Stimulated activated CD8-positive, alpha-beta memory T cell treated with anti-CD3 and anti-CD28 coated beads, Interleukin-7, amount 100 ng/mL, for 4 hours (primary cell): ENCODE results near the gene RNPS1.

Experiments
- DNase-seq, 2 donors: peaks; one replicate each; pipeline ENCODE4 v3.0.0-alpha.2; 2020; ENCODE audit warnings: low read depth in 2 of 2

The RNPS1 gene, protein sequence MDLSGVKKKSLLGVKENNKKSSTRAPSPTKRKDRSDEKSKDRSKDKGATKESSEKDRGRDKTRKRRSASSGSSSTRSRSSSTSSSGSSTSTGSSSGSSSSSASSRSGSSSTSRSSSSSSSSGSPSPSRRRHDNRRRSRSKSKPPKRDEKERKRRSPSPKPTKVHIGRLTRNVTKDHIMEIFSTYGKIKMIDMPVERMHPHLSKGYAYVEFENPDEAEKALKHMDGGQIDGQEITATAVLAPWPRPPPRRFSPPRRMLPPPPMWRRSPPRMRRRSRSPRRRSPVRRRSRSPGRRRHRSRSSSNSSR

DNA sequence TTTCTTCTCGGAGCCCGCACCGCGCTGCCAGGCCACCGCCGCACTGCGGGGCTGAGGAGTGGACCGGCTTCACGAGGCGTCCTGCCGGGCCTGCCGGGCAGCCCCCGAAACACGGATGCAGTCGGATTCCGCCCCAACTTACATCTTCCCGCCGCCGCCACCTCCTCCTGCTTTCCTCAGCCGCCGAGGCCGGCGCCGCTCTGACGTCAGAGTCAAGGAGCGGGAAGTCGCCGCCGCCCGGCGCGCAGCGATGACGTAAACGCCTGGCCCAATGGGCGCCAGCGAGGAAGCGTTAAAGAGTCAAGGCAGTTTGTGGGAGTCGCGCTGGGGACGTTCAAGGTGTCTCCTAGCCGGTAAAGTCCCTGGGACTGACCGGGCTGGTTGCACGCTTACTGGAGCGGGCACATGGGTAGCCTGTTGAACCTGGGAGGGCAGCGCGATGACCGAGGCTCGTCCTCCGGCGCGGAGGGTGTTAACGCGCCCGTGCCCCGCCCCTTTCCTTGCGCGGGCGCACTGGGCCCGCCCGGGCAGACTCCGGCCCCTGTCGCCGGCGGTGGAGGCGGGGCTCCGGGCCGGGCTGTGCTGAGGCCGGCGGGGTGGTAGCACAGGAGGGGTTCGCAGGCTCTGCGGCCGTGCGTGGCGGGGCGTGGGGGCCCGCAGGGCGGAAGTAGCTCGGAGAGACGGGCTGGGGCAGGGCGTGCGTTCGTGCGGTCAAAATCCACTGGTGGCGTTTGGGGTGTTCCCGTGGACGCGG, at the start of gene RNPS1:
RNPS1 (minus strand) TSS at position 214 of the 754 bp plus-strand sequence. CDS start 3,483 bp downstream, outside the sequence.
- DNase-seq: peak; percentile 89 to 95

DNA sequence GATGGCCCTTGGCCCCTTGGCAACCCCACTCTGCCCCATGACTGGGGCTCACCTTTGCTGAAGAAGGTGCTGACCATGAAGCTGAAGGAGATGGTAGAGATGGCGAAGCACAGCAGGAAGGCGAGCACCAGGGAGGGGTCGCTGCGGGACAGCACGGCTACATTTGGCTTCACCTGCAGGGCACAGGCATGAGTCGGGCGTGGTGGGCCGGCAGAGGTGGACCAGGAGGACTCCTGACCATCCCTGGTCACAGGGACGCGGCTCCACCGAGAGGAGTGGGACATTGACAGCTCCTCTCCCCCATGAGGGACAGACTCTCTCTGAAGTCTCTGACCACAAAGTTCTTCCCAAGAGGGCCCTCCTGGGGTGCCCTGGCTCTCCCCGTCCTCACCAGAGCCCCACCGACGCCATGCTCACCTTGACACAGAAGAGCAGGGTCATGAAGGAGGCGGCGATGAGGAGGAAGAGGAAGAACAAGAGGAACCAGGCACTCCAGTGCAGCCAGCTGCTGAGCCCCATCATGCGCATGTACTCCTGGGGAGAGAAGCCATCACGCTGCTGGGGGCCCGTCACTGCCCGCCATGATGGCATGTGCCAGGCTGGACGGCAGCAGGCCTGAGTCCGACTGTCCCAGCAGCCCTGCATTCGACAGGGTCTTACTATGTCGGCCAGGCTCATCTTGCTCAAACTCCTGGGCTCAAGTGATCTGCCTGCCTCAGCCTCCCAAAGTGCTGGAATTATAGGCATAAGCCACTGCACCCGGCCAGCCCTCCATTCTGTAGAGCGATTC, 49.5 kb upstream of the RNPS1 start:
- DNase-seq: no peak

DNA sequence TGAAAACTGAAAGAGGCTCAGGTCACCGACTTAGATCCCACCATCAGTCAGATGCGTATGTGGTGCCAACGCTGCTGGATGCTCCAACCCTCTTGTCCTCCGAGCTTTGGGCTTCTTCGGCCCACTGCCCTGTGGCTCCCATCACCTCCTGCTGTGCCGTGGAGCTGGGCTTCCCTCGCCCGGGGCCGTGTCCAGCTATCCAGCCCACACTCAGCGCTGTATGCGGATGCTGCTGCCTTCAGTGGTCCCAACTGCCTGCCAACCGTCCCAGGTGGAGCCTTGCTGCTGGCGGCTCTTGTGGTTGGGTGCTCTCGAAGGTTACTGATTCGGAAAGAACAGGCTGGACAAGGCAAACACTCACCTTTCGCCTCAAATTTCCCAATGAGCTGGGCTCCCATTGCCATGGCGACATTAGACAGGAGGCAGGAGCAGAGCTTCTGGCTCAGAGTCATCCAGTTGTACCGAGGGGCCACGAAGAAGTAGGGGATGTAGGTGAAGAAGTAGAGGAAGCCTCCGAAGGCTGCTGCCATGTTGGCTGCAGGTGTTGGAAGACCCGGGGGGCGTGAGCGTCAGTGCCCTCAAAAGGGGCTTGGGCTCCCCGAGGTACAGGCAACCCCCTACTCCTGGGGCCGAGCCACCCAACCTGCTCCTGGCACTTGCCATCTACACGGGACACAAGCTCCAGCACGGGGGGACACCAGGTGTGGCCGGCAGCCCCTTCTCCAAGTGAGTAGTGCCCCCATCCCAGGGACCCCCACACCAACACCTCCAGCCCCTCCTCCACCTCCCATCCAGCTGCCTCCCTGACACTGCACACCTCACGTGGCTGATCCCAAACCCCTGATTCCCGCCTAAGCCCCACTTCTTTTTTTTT, 40.4 kb upstream of the RNPS1 start:
- no peak for DNase-seq

DNA sequence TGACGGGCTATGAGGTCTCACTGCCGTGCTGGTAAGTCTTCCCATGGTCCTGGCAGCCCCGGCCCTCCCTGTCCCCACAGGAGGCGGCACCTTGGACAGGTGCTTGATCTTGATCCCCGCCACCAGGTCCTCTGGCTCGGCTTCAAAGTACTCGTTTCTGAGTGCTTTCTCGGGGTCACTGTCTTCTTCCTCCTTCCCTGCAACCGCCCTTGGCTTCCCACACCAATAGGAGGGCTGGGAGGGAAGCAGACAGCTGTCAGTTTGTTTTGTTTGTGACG, 31.9 kb upstream of the RNPS1 start:
- no peak for DNase-seq

DNA sequence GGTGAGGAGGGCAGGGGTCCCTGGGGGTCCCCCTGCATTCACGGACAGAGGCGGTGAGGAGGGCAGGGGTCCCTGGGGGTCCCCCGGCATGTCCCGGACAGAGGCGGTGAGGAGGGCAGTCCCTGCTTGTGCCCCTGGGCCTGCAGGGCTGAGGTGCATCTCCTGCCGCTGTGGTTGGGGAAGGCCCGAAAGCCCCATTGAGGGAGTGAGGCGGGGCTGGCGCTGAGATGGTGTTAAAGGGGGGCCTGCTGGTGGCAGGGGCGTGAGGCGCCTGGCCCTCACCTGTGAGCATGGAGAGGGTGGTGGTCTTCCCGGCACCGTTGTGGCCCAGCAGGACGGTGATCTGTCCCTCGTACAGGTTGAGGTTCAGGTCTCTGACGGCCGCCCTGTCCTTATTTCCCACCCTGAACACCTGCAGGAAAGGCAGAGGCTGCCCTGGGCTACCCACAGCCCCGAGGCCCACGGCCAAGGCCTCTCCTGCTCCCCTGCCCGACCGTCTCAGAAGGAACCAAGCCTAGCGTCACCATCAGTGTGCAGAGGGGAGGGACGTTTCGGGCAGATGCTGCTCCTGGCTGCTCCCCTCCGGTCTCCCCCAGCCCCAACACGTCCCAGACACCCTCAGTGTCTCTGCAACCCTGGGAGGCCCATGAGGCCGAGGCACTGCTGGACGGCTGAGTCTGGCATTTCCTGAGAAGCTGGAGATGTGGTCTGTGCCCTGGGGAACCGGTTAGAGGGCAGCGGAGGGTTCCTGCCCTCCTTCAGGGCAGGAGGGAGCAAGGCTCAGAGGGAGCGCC, 31.4 kb upstream of the RNPS1 start:
- no peak for DNase-seq

DNA sequence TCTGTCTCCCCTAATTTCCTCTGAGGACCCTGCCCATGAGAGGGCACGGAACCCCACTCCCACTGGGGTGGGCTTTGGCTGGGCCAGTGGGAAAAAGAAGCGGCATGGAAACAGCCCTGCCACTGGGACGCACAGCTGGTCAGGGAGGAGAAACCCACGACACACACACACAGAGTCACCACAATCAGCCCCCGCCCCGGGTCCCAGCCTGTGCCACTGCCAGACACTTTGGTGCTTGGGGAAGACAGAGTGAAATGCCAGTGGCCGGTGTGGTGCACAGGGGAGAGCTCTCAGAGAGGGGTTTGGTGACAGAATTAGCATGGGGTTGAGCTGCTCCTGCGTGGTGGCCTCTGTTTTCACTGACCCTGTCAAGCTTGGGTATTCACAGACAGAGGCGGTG, 30.7 kb upstream of the RNPS1 start:
- no peak for DNase-seq

DNA sequence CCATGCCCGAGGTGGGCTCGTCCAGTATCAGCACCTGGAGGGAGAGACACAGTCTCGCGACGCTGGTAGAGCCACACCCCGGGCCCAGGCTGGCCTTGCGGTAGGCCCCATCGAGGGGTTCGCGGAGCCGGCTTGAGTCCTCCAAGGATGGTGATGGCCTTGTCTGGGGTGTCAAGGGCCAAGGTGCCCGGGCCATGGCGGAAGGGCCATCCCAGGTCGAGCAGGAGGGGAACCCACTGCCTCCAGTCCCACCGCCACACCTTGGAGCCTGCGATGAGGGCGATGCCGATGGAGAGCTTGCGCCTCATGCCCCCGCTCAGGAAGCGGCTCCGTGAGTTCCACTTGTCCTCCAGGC, 29.6 kb upstream of the RNPS1 start:
- no peak for DNase-seq

DNA sequence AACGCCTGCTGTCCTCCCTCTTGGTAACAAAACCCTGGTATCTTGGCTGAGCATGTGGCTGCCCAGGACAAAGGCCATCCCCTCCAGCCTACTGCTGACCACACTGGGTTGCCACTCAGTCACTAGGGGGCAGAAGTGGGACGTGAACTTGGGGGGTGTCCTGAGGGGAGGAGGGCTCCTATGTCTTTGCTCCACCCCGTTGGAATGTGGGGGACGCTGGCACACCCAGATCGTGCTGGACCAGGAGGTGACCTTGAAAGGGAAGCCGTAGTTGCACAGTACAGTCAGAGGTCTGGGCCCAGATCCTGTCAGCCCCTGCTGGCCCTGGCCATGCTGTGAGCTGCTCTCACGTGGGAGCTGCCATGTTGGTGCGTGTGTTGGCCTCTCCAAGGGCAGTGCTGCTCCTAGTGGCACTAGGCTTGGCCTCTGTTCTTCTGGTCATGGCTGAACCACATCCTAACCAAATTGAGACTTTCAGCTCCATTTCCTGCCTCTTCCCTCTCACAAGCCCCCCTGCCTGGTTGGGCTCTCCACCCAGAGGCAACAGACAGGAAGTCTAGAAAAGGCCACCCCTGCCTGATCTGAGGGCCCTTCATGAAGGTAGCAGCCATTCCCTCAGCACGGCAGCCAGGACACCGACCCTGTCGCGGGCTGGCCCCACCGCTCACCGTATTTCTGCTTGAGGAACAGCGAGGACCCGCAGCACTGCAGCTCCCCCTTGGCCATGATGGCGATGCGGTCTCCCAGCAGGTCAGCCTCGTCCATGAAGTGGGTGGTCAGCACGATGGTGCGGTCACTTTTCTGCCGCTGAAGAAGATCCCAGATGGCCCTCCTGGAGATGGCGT, 29.0 kb upstream of the RNPS1 start:
- DNase-seq: no peak

DNA sequence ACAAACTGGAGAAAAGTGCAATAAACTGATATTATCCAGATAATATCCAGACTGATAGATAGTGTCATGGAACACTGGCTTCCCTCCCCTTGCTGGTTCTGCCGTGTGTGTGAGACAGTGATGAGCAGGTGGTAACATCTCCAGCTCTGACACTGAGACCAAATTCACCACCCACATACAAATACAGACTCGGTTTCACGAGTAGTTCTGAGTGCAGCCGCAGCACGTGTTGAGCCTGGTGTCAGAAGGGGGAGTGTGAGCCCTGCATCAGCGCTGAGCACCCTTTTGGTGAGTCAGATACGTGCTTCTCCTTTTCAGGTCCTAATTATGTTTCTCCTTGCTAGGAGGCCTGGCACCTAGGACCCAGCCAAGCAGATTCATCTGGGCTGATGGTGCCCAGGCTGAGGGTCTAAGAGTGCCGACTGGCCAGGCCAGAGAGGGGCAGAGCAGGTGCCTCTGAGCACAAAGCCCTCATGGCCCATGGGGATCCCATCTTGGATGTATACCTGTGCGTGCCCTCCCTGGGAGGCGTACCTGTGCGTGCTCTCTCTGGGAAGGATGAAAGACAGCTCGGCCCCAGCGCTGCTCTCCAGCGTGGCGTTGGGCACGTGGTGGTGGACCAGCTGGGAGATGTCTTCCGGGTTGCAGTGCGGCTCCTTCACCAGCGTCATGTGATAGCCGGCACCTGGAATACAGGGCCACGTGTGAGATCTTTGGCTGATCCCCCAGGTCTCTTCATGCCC, 27.3 kb upstream of the RNPS1 start:
- DNase-seq: no peak

DNA sequence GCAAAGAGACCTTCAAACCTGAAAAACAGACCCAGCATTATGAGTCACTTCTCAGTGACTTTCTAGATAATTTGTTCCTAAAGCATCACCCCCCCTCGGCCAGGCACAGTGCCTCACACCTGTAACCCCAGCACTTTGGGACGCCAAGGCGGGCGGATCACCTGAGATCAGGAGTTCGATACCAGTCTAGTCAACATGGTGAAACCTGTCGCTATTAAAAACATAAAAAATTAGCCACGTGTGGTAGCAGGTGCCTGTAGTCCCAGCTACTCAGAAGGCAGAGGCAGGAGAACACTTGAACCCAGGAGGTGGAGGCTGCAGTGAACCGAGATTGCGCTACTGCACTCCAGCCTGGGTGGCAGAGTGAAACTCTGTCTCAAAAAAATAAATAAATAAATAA, 24.3 kb upstream of the RNPS1 start:
- DNase-seq: no peak

DNA sequence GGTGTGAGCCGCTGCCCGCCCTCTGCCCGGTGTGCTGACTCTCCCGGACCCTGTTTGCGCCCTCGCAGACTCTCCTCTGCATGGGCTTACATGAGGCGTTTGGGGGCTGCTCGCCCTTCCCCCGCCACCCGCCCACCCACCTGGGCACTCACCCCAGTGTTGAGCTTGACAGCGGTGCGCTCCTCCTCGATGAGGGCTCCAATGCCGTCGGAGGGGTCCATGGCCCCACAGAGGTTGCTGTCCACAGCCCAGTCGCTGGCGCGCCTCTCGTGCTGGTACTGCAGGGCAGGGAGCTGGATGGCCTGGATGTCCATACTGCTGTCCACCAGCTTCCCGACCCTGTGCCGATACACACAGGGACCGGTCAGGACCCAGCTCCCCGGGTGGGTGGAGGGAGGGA, 21.4 kb upstream of the RNPS1 start:
- no peak for DNase-seq

DNA sequence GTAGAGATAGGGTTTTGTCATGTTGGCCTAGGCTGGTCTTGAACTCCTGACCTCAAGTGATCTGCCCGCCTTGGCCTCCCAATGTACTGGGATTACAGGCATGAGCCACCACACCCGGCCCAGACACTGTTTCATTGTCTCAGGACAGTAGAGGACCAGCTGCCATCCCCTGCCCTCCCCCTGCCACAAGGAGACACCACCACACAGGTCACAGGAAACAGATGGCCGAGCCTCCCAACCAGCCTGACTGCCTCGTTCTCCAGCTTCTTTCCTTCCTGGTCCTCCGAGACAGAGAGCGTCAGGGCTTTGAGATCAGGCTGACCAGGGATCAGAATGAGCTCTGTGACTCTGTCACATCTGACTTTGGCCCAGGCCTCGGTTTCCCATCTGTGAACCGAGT, 20.8 kb upstream of the RNPS1 start:
- no peak for DNase-seq

DNA sequence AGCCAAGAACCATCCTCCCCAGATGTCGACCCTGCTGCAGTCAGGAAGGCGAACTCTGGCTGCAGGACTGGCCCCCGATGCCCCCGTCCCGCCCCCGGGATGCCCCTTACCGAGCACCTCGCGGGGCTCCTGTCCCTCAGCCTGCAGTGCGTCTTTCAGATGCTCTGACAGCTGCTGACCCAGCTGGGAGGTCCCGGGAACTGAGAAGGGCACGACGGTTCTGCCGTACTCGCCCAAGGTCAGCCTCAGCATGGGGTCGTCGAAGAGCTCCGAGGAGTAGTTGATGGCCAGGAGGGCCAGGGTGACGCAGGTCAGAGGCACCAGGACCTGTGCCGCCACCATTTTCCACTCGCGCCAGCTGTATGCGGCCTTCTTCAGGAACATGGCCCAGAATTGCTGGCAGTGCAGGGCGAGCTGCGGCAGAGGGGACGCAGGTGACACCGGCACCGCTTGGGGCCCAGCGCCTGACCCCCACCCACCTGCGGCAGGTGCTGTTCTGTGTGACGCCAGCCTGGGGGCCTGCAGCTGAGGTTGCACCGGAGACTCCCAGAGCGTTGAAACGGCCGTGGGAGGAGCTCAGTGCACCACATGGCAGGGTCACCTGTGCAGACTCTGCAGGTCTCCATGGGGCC, 20.1 kb upstream of the RNPS1 start:
- DNase-seq: no peak

DNA sequence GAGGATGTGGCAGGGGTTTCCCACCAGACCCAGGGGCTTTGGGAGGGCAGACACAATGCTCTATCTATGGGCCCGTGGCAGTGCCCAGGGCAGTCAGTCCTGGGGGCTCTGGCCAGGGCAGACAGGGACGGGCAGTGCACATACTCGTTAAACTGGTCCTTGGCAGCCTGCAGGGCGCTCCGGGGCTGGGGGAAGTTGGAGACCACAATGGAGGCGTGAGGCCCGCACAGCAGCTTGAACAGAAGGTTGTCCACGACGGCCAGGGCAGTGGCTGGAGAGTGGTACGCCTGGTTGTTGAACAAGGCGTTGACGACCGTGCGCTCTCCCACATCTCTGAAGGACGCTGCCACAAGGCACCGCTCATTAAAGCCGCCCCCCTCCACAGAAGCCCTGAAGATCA, 18.6 kb upstream of the RNPS1 start:
- no peak for DNase-seq

DNA sequence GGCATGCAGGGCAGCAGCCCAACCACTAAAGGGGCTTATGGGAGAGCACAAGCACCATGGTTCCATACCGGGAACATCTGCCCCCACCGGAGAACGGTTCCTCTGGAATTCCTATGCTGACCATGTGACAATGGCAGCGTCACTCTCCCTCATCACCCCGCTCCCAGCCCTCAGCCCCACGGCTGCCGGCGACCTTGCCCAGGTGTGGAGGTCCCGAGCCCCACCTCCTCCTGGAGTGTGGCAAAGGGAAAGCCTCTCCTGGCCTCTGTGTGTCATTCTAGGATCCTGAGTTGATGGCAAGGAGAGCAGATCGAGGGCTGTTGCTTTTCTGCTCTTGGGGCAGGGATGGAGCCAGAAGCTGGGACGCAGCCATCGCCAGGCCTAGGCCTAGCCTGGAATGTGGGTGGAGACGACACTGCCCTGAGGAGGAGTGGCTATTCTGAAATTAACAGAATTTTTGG, 17.8 kb upstream of the RNPS1 start:
- no peak for DNase-seq

DNA sequence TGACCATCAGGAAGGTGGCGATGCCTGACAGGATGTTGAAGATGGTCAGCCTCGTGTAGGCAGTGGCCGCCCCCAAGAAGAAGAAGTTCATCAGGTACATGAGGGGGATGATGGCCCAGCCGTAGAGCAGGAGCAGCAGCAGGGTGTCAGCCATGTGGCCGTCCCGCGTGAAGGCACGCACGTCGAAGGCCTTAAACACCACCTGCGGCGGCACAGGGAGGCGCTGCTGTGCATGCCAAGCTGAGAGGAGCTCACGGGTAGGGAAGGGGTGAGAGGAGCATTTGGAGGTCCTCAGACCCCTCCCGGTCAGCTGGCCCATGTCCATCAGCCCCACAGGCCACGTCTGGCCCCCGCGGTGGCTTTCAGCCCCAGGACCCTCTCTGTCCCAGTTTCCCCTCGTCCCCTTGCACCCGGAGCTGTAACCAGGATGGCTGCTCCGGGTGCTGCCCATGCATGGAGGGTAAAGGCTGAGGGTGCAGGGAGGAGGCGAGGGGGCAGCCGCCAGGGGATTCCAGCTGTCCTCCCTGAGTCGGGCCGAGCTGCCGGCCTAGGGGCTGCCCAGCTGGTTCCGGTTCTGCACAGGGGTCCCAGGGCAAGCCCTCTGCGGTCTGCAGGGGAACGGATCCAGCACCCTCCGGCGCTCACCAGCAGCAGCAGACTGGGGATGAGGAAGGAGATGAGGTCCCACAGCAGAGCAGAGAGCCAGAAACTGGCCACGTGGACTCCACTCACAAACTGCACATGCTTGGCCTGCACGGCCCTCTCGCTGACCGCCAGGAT, 17.1 kb upstream of the RNPS1 start:
- no peak for DNase-seq

DNA sequence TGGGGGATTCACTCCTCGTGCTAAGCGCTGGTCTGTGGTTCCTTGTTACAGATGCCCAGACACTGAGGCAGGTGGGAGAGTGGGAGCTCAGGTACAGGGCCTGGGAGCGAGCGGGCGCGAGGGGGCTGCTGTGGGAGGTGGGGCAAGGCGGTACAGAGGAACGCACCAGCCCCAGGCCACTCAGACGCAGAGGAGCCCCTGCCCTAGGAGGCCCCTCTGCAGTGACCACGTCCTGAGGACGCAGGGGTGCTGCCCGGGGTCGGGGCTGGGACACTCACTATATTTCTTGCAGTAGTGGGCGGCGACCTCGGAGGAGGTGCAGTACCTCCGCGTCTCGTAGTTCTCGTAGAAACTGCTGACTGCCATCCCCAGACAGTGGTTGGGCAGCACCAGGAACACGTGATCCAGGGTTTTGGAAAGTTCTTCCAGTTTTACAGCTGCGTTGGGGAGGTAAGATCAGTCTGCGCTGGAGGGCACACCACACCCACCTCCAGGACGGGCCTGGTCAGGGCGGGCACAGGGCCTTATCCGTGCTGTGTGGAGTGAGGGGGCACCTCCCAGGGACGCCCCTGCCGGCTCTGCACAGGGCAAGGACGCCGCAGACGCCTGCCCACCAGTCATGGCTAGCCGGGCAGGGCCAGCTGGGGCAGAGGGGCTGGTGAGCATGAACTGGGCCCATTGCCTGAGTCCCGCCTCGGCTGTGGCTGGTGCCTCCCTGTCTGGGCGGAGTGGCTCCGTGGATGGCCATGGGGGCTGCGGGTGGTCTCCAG, 16.3 kb upstream of the RNPS1 start:
- DNase-seq: no peak
